Left lung (tissue), 14 donors: ENCODE results near the gene TMEM214. TPM values are rescaled to one million over a fixed set of nuclear protein-coding genes. Genes with fewer than 3 reads are reported as not detected.

Experiments
- ATAC-seq: fragments of 200-7000 bp; cut with Tn5 transposase; one replicate; pipeline ENCODE4 v1.9.1; 2020; ENCODE audit warnings: moderate library complexity
- DNase-seq, 4 donors: peaks; one replicate each; pipeline ENCODE4 v3.0.0-alpha.2; 2013 to 2020
- H3K27ac ChIP-seq, 2 donors: fragments of 200-600 bp; sonication (generic) in 1 of 2; one replicate each; pipeline versions ENCODE4 v1.5.0 to v1.8.0; 2020 to 2021
- H3K27me3 ChIP-seq, 2 donors: fragments of 200-600 bp; sonication (generic) in 1 of 2; one replicate each; pipeline versions ENCODE4 v1.5.0 to v1.8.0; 2020 to 2021
- H3K36me3 ChIP-seq, 2 donors: fragments of 200-600 bp; sonication (generic) in 1 of 2; one replicate each; pipeline versions ENCODE4 v1.5.0 to v1.8.0; 2020 to 2021
- H3K4me1 ChIP-seq, 2 donors: fragments of 200-600 bp; one replicate each; pipeline ENCODE4 v1.8.0; 2021
- H3K4me3 ChIP-seq, 2 donors: fragments of 200-600 bp; sonication (generic) in 1 of 2; one replicate each; pipeline versions ENCODE4 v1.5.0 to v1.8.0; 2020 to 2021; ENCODE audit warnings: mild to moderate bottlenecking in 1 of 2
- H3K9me3 ChIP-seq, 2 donors: fragments of 200-600 bp; sonication (generic) in 1 of 2; one replicate each; pipeline versions ENCODE4 v1.5.0 to v1.8.0; 2020 to 2021
- intact Hi-C, 2 donors: fragments of 100-400 bp; cut with DNase I; formaldehyde crosslinking; loops; one replicate each; pipeline versions ENCODE4 v1.11.2 to v1.14.2; 2022
- long read RNA-seq, 12 donors: library from polyadenylated mRNA in 2 of 12; unstranded in 2 of 12; transcript quantifications; one replicate each; pipeline ENCODE4 v2.0.0 and lab custom pipeline, GENCODE V29; 2019 to 2026
- polyA plus RNA-seq, 6 donors: library from polyadenylated mRNA; unstranded; fragments of 120-200 nt; gene quantifications; one replicate each; pipeline ENCODE4 v1.2.1, GENCODE V29; 2013; ENCODE audit not compliant: insufficient read length in 6 of 6
- total RNA-seq, 2 donors: library from RNA; stranded (reverse); fragmentation: NEBNext Ultra II Directional; extraction: Animal tissue kit (Norgen Biotek cat#: 25700); gene quantifications; one replicate each; pipeline ENCODE4 v1.2.1, GENCODE V29; 2021
- TF ChIP-seq, protein P1 (sequence below), 2 donors: fragments of 200-600 bp; sonication (generic) in 1 of 2; IDR thresholded peaks; one replicate each; pipeline versions ENCODE4 v1.5.0 to v1.8.0; 2021; ENCODE audit warnings: antibody characterized with exemption in 2 of 2
- donor health status: DM: no; HTN: yes; CAD: no.
- donor health status: DM: no; HTN: no; CAD: no.

Gene TMEM214, protein sequence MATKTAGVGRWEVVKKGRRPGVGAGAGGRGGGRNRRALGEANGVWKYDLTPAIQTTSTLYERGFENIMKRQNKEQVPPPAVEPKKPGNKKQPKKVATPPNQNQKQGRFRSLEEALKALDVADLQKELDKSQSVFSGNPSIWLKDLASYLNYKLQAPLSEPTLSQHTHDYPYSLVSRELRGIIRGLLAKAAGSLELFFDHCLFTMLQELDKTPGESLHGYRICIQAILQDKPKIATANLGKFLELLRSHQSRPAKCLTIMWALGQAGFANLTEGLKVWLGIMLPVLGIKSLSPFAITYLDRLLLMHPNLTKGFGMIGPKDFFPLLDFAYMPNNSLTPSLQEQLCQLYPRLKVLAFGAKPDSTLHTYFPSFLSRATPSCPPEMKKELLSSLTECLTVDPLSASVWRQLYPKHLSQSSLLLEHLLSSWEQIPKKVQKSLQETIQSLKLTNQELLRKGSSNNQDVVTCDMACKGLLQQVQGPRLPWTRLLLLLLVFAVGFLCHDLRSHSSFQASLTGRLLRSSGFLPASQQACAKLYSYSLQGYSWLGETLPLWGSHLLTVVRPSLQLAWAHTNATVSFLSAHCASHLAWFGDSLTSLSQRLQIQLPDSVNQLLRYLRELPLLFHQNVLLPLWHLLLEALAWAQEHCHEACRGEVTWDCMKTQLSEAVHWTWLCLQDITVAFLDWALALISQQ
- total RNA-seq, result 100 to 1,000 TPM in 1 of 2 donors, 10 to 100 TPM in 1; 84.6 to 105 TPM
- 10 to 100 TPM; 59.8 to 90.4 (median 67.8) TPM for polyA plus RNA-seq
- long read RNA-seq, donor 1, transcript TMEM214-208 (3 exons, 1,967 nt), result major isoform, 5 of 19 reads
- long read RNA-seq, donor 1, transcript TMEM214-201 (17 exons, 2,990 nt), result major isoform, 5 of 19 reads
- long read RNA-seq, donor 1, partial matches to known transcripts, result 7 of 19 reads
- long read RNA-seq, donor 1, other reads (novel, unspliced or antisense), result 0 of 19 reads
- long read RNA-seq, donor 2, partial matches to known transcripts, result 17 of 23 reads
- long read RNA-seq, donor 2, other reads (novel, unspliced or antisense), result 0 of 23 reads
- long read RNA-seq, donor 3, transcript TMEM214-201 (17 exons, 2,990 nt), result major isoform, 5 of 19 reads
- long read RNA-seq, donor 3, partial matches to known transcripts, result 11 of 19 reads
- long read RNA-seq, donor 3, other reads (novel, unspliced or antisense), result 0 of 19 reads
- long read RNA-seq, donor 4, partial matches to known transcripts, result 1 of 5 reads
- long read RNA-seq, donor 4, other reads (novel, unspliced or antisense), result 4 of 5 reads
- long read RNA-seq, donor 5, partial matches to known transcripts, result 8 of 18 reads
- long read RNA-seq, donor 5, other reads (novel, unspliced or antisense), result 0 of 18 reads
- long read RNA-seq, donor 6, transcript TMEM214-201 (17 exons, 2,990 nt), result major isoform, 5 of 7 reads
- long read RNA-seq, donor 6, partial matches to known transcripts, result 0 of 7 reads
- long read RNA-seq, donor 6, other reads (novel, unspliced or antisense), result 0 of 7 reads
- long read RNA-seq, donor 7, transcript TMEM214-201 (17 exons, 2,990 nt), result major isoform, 8 of 10 reads
- long read RNA-seq, donor 7, partial matches to known transcripts, result 0 of 10 reads
- long read RNA-seq, donor 7, other reads (novel, unspliced or antisense), result 0 of 10 reads
- long read RNA-seq, donor 8, transcript TMEM214-201 (17 exons, 2,990 nt), result major isoform, 9 of 28 reads
- long read RNA-seq, donor 8, partial matches to known transcripts, result 8 of 28 reads
- long read RNA-seq, donor 8, other reads (novel, unspliced or antisense), result 0 of 28 reads
- long read RNA-seq, donor 9, partial matches to known transcripts, result 0 of 1 reads
- long read RNA-seq, donor 9, other reads (novel, unspliced or antisense), result 0 of 1 reads
- long read RNA-seq, donor 10, partial matches to known transcripts, result 3 of 6 reads
- long read RNA-seq, donor 10, other reads (novel, unspliced or antisense), result 1 of 6 reads
- long read RNA-seq, donor 11, partial matches to known transcripts, result 20 of 25 reads
- long read RNA-seq, donor 11, other reads (novel, unspliced or antisense), result 0 of 25 reads
- long read RNA-seq, donor 12, transcript TMEM214-201 (17 exons, 2,990 nt), result major isoform, 7 of 10 reads
- long read RNA-seq, donor 12, partial matches to known transcripts, result 0 of 10 reads
- long read RNA-seq, donor 12, other reads (novel, unspliced or antisense), result 0 of 10 reads

DNA sequence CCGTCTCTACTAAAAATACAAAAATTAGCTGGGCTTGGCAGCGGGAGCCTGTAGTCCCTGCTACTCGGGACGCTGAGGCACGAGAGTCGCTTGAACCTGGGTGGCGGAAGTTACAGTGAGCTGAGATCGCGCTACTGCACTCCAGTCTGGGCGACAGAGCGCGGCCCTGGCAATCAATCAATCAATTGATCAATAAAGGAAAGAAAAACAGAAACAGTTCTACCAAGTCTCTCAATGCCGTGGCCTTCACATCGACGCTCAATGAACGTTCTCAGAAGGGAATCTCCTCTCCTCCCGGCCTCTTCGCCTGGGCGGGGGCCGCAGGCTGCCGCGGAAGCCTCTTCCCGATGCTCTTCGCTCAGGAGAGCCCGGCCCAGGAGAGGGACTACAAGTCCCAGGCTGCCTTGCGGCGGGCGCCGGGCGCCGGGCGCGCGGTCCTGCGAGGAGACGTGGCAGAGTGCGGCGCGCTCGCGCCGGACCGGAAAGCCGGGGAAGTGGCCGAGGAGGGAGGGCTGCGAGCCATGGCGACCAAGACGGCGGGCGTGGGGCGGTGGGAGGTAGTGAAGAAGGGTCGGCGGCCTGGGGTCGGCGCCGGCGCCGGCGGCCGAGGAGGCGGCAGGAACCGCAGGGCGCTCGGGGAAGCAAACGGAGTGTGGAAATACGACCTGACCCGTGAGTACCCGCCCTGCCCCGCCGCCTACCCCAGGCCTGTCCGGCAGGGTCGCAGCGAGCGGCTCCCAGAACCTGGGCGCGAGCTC lies at the start of gene TMEM214:
Gene TMEM214, plus strand, starts transcription at position 471 of the 758 bp plus-strand sequence. Its CDS starts 51 bp downstream, at position 522.
- Histone ChIP-seq H3K4me3 (peak within 1 kb of the TSS; percentile 92 to 95), H3K27ac (peak within 1 kb of the TSS; percentile 82 to 84), H3K4me1 (peaks cover 19 to 32% of the 10 kb centered on the region in 2 donors), H3K36me3 (peaks cover 3 to 34% of the 10 kb centered on the region in 2 donors), H3K27me3 (no peaks in the 10 kb centered on the region), H3K9me3 (no peaks in the 10 kb centered on the region)
- intact Hi-C loops, result loop anchor here in 1 of 2 donors (10.0 kb wide), 1 partner anchor 52 kb away; the partner anchor contains the start of gene KHK
- ATAC-seq (peak; percentile 99), DNase-seq (peak; percentile 78 to 99 (median 91))
- TF ChIP-seq, protein P1, sequence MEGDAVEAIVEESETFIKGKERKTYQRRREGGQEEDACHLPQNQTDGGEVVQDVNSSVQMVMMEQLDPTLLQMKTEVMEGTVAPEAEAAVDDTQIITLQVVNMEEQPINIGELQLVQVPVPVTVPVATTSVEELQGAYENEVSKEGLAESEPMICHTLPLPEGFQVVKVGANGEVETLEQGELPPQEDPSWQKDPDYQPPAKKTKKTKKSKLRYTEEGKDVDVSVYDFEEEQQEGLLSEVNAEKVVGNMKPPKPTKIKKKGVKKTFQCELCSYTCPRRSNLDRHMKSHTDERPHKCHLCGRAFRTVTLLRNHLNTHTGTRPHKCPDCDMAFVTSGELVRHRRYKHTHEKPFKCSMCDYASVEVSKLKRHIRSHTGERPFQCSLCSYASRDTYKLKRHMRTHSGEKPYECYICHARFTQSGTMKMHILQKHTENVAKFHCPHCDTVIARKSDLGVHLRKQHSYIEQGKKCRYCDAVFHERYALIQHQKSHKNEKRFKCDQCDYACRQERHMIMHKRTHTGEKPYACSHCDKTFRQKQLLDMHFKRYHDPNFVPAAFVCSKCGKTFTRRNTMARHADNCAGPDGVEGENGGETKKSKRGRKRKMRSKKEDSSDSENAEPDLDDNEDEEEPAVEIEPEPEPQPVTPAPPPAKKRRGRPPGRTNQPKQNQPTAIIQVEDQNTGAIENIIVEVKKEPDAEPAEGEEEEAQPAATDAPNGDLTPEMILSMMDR (IDR thresholded peaks at IDR 0.05), result peak in 1 of 2 donors; percentile 23

DNA sequence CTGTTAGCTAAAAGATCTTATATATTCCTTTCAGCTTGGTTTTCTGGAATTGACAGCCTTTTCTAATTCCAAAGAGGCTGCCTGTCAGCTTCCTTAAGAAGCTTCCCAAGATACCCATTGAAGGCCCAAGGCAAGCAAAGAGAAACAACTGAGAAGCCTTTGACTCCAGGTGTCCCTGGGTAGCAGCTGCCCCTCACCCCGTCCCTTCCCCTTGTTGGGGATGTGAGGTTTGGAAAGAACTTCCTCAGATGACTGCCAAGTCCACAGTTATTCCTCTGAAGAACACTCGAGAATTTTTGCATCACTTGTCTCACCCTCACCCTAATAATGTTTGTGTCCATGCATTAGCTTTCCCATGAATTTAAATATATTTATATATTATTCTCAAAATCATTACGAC lies 49.0 kb upstream of the TMEM214 start:
- Histone ChIP-seq H3K27me3 (no peaks in the 10 kb centered on the region), H3K4me1 (peaks cover 4 to 16% of the 10 kb centered on the region in 2 donors), H3K36me3 (no peaks in the 10 kb centered on the region), H3K9me3 (no peaks in the 10 kb centered on the region), H3K27ac (no peak overlapping the region), H3K4me3 (no peak overlapping the region)
- intact Hi-C loops, result no loop called here
- ATAC-seq, result no peak
- TF ChIP-seq, protein P1 (IDR thresholded peaks at IDR 0.05), result no peak
- DNase-seq, result no peak

DNA sequence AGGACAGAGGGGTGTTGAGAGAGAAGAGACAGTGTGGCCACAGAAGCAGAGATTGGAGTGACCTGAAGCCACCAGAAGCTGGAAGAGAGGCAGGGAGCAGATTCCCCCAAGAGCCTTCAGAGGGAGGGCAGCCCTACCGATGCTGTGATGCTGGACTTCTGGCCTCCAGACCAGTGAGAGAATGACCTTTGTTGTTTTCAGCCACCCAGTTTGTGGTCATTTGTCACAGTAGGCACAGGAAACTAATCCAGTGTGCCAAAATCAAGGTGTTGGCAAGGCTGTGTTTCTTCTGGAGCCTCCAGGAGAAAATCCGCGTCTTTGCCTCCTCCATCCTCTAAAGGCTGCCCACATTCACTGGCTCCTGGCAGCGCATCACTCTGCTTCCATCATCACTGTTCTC lies 47.0 kb upstream of the TMEM214 start:
- no peaks in the 10 kb centered on the region for H3K9me3 ChIP-seq
- ATAC-seq (no peak), DNase-seq (no peak)
- no peak overlapping the region for H3K27ac ChIP-seq
- peaks cover 0 to 16% of the 10 kb centered on the region in 2 donors for H3K4me1 ChIP-seq
- intact Hi-C loops, result no loop called here
- H3K4me3 ChIP-seq, result no peak overlapping the region
- TF ChIP-seq, protein P1 (IDR thresholded peaks at IDR 0.05), result no peak
- H3K36me3 ChIP-seq, result no peaks in the 10 kb centered on the region
- H3K27me3 ChIP-seq, result no peaks in the 10 kb centered on the region
